GM21786 (cell line): Measurements from ENCODE around the gene ABHD18.
"Not testable (repeated sequence)": the region's sequence is repeated elsewhere in the genome, so short reads cannot be mapped to it uniquely, and the experiment has no call there.

Experiments used
- ATAC-seq: cut with Tn5 transposase; IDR thresholded peaks from one replicate; pipeline ENCODE4 v1.9.1; 2021; ENCODE audit not compliant: unreplicated experiment

Gene ABHD18

GRCh38 chr4:128061566-128062536, 96.6 kb downstream of the ABHD18 start:
- peak; percentile 28 for ATAC-seq

- not testable (repeated sequence) for ATAC-seq
Measured at GRCh38 chr4:128066453-128066820, 101.2 kb downstream of the ABHD18 start.

GRCh38 chr4:128068918-128069317, 103.7 kb downstream of the ABHD18 start:
- ATAC-seq, result no peak

- ATAC-seq, result no peak
Measured at GRCh38 chr4:128076464-128076863, 111.3 kb downstream of the ABHD18 start.
